Measurements from ENCODE around the gene TMEM214.
A peak's percentile ranks its signal among the peaks of the same experiment; 100 is the strongest.

Gene TMEM214

DNA sequence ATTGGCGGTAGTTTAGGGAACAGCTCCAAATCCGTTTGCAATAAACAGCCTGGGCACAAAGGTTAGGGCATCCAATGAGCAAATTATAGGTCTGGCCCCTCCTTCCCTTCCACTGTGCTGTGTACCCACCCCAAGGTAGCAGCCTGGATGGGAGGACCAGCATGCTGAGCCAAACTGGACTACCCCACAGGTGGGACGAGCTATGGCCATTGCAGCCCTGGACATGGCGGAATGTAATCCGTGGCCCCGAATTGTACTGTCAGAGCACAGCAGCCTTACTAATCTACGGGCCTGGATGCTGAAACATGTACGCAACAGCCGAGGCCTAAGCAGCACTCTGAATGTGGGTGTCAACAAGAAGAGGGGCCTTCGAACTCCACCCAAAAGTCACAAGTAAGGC lies 25.4 kb downstream of the TMEM214 start:
- Histone ChIP-seq H3K27me3 (replicated peaks; ENCODE audit: control insufficient read depth, insufficient read depth, low read length) (no peaks in the 10 kb centered on the region), H3K9me3 (ENCODE audit: control insufficient read depth, low read length) (no peaks in the 10 kb centered on the region), H3K4me1 (ENCODE audit: control insufficient read depth, insufficient read depth, low read length) (peaks cover 7% of the 10 kb centered on the region), H3K9ac (ENCODE audit: low read length) (no peak overlapping the region), H3K4me3 (ENCODE audit: low read length) (no peak overlapping the region), H3K36me3 (ENCODE audit: control insufficient read depth, insufficient read depth, low read length, severe bottlenecking) (peaks cover 34% of the 10 kb centered on the region)
- no peak for DNase-seq (ENCODE audit: low read depth)

DNA sequence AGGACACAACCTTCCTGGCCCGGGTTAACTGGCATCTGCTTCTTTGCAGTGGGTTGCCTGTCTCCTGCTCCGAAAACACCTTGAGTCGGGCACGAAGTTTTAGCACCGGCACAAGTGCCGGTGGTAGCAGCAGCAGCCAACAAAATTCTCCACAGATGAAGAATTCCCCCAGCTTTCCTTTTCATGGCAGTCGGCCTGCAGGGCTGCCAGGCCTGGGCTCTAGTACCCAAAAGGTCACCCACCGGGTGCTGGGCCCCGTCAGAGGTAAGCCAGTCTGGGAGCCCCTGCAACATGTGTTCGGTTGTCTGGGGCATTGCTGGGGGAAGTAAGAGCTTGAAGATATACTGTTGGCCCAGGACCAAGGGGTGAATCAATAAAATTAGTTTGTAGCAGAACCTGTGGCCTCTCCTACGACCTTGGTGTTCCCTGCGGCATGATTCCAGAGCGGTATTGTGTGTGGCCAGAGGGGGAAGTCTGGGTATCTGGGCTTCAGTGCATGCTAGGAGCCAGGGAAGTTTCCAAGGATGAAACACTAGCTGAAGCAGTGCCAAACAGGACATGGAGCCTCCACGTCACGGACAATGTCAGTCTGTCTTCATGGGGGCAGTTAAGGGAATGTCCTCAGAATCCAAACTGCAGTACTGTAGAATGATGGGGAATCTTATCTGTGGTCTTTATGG lies 26.5 kb downstream of the TMEM214 start:
- H3K9me3 ChIP-seq (ENCODE audit: control insufficient read depth, low read length) = no peaks in the 10 kb centered on the region
- peaks cover 27% of the 10 kb centered on the region for H3K36me3 ChIP-seq (ENCODE audit: control insufficient read depth, insufficient read depth, low read length, severe bottlenecking)
- H3K4me3 ChIP-seq (ENCODE audit: low read length) = no peak overlapping the region
- no peaks in the 10 kb centered on the region for H3K27me3 ChIP-seq (replicated peaks; ENCODE audit: control insufficient read depth, insufficient read depth, low read length)
- H3K4me1 ChIP-seq (ENCODE audit: control insufficient read depth, insufficient read depth, low read length) = peaks cover 16% of the 10 kb centered on the region
- no peak overlapping the region for H3K9ac ChIP-seq (ENCODE audit: low read length)
- DNase-seq (ENCODE audit: low read depth) = no peak

DNA sequence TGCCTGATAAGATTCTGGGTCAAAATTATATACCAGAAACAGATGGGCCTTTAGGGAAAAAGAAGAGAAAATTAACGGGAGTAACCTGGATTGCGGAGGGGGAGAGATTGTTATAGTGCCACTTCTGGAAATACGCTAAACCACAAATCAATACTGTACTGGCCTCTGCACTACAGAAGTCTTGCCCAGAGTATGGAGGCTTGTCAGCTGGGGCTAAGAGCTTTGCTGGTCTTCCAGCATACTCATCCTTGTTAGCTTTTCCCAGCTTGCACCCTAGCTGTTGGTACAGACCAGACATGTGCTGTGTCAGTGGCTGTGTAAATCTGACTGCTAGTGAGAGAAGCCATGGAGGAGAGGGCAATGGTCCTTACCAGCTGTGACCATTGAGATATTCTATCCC lies 27.6 kb downstream of the TMEM214 start:
- Histone ChIP-seq H3K36me3 (ENCODE audit: control insufficient read depth, insufficient read depth, low read length, severe bottlenecking) (peaks cover 22% of the 10 kb centered on the region), H3K9me3 (ENCODE audit: control insufficient read depth, low read length) (no peaks in the 10 kb centered on the region), H3K4me1 (ENCODE audit: control insufficient read depth, insufficient read depth, low read length) (peaks cover 19% of the 10 kb centered on the region), H3K27me3 (replicated peaks; ENCODE audit: control insufficient read depth, insufficient read depth, low read length) (no peaks in the 10 kb centered on the region), H3K4me3 (ENCODE audit: low read length) (no peak overlapping the region), H3K9ac (ENCODE audit: low read length) (no peak overlapping the region)
- no peak for DNase-seq (ENCODE audit: low read depth)

DNA sequence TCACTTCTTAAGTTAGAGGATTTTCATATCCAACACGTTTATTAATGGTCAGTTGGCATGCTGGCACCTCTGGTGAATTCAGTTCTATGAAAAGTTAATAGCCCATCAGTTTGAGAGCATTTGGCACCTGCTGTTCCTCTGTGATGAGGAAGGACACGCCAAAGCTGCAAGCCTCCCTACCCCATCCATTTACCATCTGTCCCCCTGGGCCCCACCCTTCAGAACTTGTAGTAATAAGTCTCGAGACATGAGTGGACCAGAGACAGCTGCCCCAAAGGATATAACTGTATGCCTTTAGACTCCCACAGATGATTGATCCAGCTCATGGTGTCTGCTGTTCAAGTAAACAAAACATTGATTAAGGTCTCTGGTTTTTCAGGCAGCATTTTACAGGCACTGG lies 32.4 kb downstream of the TMEM214 start:
- no peak for DNase-seq (ENCODE audit: low read depth)
- Histone ChIP-seq H3K4me3 (ENCODE audit: low read length) (no peak overlapping the region), H3K36me3 (ENCODE audit: control insufficient read depth, insufficient read depth, low read length, severe bottlenecking) (peaks cover 40% of the 10 kb centered on the region), H3K9ac (ENCODE audit: low read length) (no peak overlapping the region), H3K9me3 (ENCODE audit: control insufficient read depth, low read length) (no peaks in the 10 kb centered on the region), H3K4me1 (ENCODE audit: control insufficient read depth, insufficient read depth, low read length) (peaks cover 35% of the 10 kb centered on the region), H3K27me3 (replicated peaks; ENCODE audit: control insufficient read depth, insufficient read depth, low read length) (no peaks in the 10 kb centered on the region)

DNA sequence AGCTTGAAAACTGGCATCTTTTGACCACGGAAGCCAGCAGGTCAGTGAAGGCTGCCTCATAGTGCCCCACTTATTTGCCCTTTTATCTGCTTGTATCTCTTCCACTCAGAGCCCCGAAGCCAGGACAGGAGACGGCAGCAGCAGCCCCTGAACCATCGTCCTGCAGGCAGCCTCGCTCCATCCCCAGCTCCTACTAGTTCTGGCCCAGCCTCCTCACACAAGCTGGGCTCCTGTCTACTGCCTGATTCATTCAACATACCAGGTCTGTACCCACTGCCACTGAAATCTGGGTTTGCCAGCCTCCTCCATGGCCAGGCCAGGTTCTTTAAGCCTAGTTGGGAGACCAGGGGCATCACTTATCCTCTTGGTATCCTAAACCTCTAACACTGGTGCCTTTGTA lies 34.6 kb downstream of the TMEM214 start:
- no peak for DNase-seq (ENCODE audit: low read depth)
- Histone ChIP-seq H3K36me3 (ENCODE audit: control insufficient read depth, insufficient read depth, low read length, severe bottlenecking) (peaks cover 42% of the 10 kb centered on the region), H3K9ac (ENCODE audit: low read length) (peak overlapping the region; percentile 4), H3K4me1 (ENCODE audit: control insufficient read depth, insufficient read depth, low read length) (peaks cover 48% of the 10 kb centered on the region), H3K27me3 (replicated peaks; ENCODE audit: control insufficient read depth, insufficient read depth, low read length) (no peaks in the 10 kb centered on the region), H3K9me3 (ENCODE audit: control insufficient read depth, low read length) (no peaks in the 10 kb centered on the region), H3K4me3 (ENCODE audit: low read length) (no peak overlapping the region)

DNA sequence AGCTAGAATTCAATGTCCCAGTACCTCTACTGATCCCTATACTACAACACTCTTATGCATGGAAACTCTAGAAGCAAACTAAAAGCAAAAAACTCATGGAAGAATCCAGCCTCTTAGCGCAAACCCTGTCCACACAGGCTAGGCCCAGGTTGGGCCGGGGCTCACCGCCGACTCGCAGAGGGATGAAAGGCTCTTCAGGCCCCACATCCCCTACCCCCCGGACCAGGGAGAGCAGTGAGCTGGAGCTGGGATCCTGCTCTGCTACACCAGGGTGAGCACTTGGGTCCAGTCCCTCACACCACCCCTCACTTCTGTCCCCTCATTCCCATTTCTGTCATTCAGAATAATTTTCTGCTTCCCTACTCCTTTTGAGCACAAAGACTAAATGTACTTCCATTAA lies 36.7 kb downstream of the TMEM214 start:
- H3K27me3 ChIP-seq (replicated peaks; ENCODE audit: control insufficient read depth, insufficient read depth, low read length) = no peaks in the 10 kb centered on the region
- peak overlapping the region; percentile 99 for H3K4me3 ChIP-seq (ENCODE audit: low read length)
- H3K4me1 ChIP-seq (ENCODE audit: control insufficient read depth, insufficient read depth, low read length) = peaks cover 46% of the 10 kb centered on the region
- H3K36me3 ChIP-seq (ENCODE audit: control insufficient read depth, insufficient read depth, low read length, severe bottlenecking) = peaks cover 42% of the 10 kb centered on the region
- peak overlapping the region; percentile 99 for H3K9ac ChIP-seq (ENCODE audit: low read length)
- H3K9me3 ChIP-seq (ENCODE audit: control insufficient read depth, low read length) = no peaks in the 10 kb centered on the region
- no peak for DNase-seq (ENCODE audit: low read depth)

DNA sequence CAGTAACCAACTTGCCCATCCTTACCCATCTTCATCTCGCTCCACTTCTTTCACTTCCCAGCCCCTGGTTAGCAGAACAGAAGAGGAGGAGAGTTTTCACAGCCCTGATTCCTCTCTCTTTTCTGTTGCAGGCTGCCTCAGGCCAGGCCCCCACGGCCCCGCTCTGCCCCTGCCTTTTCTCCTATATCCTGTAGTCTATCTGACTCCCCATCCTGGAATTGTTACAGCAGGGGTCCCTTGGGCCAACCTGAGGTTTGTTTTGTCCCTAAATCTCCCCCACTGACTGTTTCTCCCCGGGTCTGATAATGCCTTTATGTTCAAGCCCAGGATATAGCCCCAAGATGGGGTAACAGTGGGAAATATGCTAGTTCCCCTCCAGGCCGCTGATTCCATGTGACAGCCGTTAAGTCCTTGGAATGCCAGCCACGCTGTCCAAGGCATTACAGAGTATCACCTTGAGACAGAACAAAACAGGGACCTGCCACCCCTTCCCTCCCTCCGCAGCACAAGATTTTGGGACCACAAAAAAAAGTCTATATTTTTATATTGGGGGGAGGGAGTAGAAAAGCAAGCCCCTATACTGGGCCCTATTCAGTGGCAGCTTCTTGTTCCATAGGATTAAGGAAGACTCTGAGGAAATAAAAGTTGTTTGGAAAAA lies 37.3 kb downstream of the TMEM214 start:
- Histone ChIP-seq H3K9me3 (ENCODE audit: control insufficient read depth, low read length) (no peaks in the 10 kb centered on the region), H3K4me1 (ENCODE audit: control insufficient read depth, insufficient read depth, low read length) (peaks cover 51% of the 10 kb centered on the region), H3K9ac (ENCODE audit: low read length) (peak overlapping the region; percentile 99), H3K36me3 (ENCODE audit: control insufficient read depth, insufficient read depth, low read length, severe bottlenecking) (peaks cover 41% of the 10 kb centered on the region), H3K4me3 (ENCODE audit: low read length) (peak overlapping the region; percentile 99), H3K27me3 (replicated peaks; ENCODE audit: control insufficient read depth, insufficient read depth, low read length) (no peaks in the 10 kb centered on the region)
- DNase-seq (ENCODE audit: low read depth) = no peak

DNA sequence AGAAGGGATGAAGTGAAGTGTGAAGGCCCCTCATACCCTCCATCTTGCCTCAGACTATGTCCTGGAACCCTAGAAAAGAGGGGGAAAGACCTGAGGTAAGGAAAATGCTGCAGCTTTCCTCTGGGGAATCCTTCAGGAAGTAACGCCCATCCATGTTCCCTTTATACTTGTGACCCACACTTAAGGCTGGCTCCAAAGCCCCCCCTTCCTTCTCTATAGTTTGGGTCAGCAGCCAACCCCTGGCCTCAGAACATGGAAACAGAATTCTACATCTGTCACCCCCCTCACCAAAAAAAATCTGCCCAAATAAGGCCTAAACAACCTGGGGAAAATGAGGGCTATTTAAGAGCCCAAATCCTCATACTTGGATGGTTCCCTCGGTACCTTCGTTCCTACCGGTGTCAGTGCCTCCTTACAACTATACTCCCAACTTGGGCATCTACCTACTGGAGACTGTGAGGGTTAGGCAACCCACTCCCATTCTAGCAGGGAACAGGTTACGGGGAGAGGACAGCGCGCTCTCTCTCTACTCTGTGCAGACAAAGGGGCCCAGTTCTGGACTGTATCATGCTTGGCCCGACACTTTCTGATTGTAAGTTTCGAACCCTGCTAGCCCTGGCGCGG lies 38.0 kb downstream of the TMEM214 start:
- H3K27me3 ChIP-seq (replicated peaks; ENCODE audit: control insufficient read depth, insufficient read depth, low read length) = no peaks in the 10 kb centered on the region
- peak overlapping the region; percentile 99 for H3K9ac ChIP-seq (ENCODE audit: low read length)
- peaks cover 34% of the 10 kb centered on the region for H3K36me3 ChIP-seq (ENCODE audit: control insufficient read depth, insufficient read depth, low read length, severe bottlenecking)
- no peaks in the 10 kb centered on the region for H3K9me3 ChIP-seq (ENCODE audit: control insufficient read depth, low read length)
- no peak for DNase-seq (ENCODE audit: low read depth)
- H3K4me1 ChIP-seq (ENCODE audit: control insufficient read depth, insufficient read depth, low read length) = peaks cover 52% of the 10 kb centered on the region
- H3K4me3 ChIP-seq (ENCODE audit: low read length) = peak overlapping the region; percentile 99

DNA sequence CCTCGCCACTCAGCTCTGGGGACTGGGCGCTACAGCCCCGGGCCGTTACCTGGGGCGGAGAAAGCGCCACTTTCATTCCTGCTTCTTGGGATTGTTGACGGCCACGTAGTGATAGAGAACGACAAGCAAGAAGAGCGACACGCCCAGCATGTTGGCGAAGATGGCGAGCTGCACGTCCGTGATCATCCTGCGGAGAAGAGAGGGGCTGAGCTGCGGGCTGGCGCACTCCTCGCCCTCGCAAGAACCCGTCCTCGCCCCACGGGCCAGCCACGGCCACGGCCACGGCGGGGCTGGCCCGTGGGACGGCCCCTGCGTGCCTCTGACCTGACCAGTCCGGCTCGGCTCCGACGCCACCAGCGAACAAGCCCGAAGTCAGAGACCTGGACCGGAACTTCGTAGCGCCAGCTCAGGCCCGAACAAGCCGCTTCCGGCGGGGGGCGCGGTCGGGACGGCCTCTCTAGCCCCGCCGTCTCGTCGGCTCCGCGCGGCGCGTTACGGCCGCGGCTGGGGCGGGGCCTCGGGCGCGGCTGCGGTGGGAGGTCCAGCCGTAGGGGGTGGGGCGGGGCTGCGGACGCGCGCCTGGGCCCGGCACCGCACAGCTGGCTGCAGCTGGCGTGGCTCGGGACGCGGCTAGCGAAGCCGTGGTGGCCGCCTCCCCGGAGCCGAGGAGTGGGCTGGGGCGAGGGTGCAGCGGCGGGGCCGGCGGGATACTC lies 38.7 kb downstream of the TMEM214 start, which contains the start of gene OST4:
OST4 (minus strand) TSS at position 378 of the 713 bp plus-strand sequence.
- H3K4me3 ChIP-seq (ENCODE audit: low read length) = peak within 1 kb of the TSS; percentile 99
- peak; percentile 99 for DNase-seq (ENCODE audit: low read depth)
- peaks cover 52% of the 10 kb centered on the region for H3K4me1 ChIP-seq (ENCODE audit: control insufficient read depth, insufficient read depth, low read length)
- peak within 1 kb of the TSS; percentile 99 for H3K9ac ChIP-seq (ENCODE audit: low read length)
- H3K9me3 ChIP-seq (ENCODE audit: control insufficient read depth, low read length) = no peaks in the 10 kb centered on the region
- peaks cover 28% of the 10 kb centered on the region for H3K36me3 ChIP-seq (ENCODE audit: control insufficient read depth, insufficient read depth, low read length, severe bottlenecking)
- no peaks in the 10 kb centered on the region for H3K27me3 ChIP-seq (replicated peaks; ENCODE audit: control insufficient read depth, insufficient read depth, low read length)

DNA sequence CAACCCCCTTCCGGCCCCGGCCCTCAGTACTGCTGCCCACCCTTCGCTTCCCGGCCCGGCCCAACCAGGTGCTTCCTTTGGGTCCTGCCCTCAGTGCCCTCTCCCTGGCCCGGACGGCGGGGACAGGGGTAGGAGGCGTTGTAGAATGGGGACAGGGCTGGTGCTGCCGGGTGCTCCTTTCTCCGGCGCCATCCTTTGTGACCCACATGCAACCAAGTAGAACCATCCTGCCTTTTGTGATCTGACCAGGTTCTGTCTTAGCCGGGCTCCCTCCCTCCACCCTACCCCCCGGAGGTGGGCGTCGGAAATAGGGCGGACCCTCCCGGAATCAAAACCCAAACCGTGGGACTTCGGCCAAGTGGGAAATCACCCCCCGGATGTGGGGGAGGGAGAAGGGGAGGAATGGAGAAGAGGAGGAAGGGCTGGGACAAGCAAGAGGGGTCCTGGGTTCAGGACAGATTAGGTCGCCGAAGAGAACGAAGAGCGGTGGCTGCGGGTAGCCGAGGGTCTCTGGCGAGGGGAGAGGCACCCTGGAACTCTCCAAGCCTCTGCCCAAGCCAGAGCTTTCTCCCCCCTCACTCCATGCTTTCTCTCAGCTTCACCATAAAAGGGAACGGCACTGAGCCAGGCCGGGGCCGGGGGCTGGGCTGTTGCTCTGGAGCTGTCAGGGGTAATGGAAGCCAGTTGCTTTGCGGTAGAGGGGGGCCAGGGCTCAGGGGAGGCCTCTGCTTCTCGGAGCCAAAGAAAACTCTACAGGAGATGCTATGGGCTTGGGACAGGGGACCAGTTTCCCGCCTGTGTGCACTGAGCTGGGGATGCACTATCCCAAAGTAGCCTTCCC lies 39.4 kb downstream of the TMEM214 start:
- H3K27me3 ChIP-seq (replicated peaks; ENCODE audit: control insufficient read depth, insufficient read depth, low read length) = no peaks in the 10 kb centered on the region
- peak; percentile 82 for DNase-seq (ENCODE audit: low read depth)

More for the DNA sequence above, 39.4 kb downstream of the TMEM214 start:
- H3K4me1 ChIP-seq (ENCODE audit: control insufficient read depth, insufficient read depth, low read length) = peaks cover 52% of the 10 kb centered on the region
- H3K36me3 ChIP-seq (ENCODE audit: control insufficient read depth, insufficient read depth, low read length, severe bottlenecking) = peaks cover 27% of the 10 kb centered on the region
- H3K9me3 ChIP-seq (ENCODE audit: control insufficient read depth, low read length) = no peaks in the 10 kb centered on the region
- H3K4me3 ChIP-seq (ENCODE audit: low read length) = peak overlapping the region; percentile 99
- peak overlapping the region; percentile 99 for H3K9ac ChIP-seq (ENCODE audit: low read length)

Measured in adipocyte (in vitro differentiated cells).